Activated CD8-positive, alpha-beta memory T cell treated with anti-CD3 and anti-CD28 coated beads, Interleukin-2, amount 50 U/mL, for 1 hour (primary cell): Measurements from ENCODE around the gene LPCAT2.
"Not testable (repeated sequence)": the region's sequence is repeated elsewhere in the genome, so short reads cannot be mapped to it uniquely, and the experiment has no call there.

Experiments used
- DNase-seq: peaks from one replicate; pipeline ENCODE4 v3.0.0-alpha.2; 2020; ENCODE audit errors: extremely low read depth

The LPCAT2 gene

GRCh38 chr16:55605754-55606336, 97.0 kb downstream of the LPCAT2 start:
- DNase-seq: no peak

DNA sequence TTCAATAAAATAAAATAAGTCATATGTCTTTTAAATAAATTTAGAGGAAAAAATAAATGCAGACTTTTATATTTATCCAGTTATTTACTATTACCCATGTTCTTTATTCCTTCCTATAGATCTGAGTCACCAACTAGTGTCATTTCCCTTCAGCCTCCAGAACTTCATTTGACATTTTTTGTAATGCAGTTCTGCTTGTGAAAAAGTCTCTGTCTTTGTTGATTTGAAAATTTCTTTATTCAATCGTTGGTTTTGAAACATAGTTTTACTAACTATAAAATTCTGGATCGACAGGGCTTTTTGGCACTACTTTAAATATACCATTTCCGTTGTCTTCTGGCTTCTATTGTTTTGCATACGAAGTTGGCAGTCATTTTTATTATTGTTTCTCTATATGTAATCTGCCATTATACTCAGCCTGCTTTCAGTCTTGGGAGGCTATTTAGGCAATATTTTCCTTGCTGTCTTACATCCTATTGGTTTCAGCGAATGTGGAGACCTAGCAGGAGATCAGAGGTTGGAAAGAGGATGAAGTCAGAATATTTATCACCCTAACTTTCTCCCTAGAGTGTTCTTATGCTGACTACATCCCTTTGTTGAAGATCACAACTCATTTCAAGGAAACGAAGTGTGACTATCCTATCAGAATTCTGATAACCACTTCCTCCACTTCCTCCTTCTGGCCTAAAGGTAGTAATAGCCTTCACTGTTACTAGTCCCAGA, 104.9 kb downstream of the LPCAT2 start:
- DNase-seq: no peak

- DNase-seq: no peak
Observed at GRCh38 chr16:55615071-55615470, 106.2 kb downstream of the LPCAT2 start.

DNA sequence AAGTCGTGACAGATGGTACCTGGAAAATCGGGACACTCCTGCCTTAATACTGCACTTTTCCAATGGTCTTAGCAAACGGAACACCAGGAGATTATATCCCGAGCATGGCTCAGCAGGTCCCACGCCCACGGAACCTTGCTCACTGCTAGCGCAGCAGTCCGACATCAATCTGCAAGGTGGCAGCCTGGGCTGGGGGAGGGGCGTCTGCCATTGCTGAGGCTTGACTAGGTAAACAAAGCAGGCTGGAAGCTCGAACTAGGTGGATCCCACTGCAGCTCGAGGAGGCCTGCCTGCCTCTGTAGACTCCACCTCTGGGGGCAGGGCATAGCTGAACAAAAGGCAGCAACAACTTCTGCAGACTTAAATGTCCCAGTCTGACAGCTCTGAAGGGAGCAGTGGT, 106.8 kb downstream of the LPCAT2 start:
- not testable (repeated sequence) for DNase-seq

DNA sequence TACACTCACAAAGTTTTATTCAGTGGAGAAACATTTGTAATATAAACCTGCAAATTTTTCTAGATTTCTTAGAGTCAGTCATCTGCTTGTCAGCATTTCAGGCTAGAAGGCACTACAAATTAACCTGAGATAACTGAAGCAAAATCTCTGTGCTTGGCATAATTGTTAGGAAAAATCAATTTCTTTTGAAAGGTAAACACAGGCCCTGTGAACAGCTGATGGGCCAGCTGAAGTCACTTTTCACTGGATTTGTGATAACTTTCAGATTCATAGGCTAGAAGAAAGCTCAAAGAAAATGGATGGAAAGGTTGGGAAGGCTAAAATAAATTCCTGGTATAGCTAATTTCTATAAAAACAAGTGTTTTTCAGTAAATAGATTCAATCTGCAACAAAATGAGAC, 112.9 kb downstream of the LPCAT2 start:
- no peak for DNase-seq

GRCh38 chr16:55622272-55622671, 113.4 kb downstream of the LPCAT2 start:
- DNase-seq: no peak

DNA sequence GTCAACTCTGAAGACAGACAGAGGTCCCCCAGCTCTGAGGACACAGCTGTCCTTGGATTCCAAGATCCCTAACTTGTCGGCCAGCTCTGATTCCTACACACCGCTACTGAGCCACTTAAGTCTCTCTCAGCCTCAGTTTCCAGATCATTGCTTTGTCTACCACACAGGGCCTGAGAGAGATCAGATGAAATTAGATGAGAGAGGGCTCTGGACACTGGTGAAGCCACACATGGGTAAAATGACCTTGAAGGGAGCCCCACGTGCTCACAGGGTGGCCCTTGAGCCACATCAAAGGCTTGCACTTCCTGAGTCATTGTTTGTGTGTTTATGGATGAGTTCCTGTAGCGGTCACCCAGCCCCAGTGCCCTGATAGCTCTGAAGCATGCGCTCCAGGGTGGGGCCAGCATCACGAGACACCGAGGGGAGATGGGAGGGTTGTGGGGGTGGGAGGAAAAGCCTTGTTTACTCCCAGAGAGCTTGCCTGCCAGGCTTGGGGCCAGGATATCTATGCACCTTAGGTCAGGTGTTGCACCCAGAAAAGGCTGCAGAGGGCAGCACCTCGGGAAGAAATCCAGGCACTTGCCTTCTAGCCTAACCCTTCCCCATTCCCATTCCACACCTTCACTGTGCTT, 114.2 kb downstream of the LPCAT2 start:
- DNase-seq: no peak

DNA sequence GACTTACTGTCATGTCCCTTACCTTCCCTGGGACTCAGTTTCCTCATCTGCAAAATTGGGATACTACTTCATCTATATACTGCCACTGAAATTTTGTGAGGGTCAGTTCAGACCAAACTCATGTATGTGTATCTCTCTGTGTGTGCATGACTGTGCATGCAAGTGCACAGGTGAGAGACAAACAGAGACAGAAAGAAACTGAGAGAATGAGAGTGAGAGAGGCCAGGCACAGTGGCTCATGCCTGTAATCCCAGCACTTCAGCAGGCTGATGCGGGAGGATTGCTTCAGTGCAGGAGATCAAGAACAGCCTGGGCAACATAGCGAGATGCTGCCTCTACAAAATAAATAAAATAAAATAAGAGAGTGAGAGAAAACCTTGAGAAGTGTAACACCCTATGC, 114.8 kb downstream of the LPCAT2 start:
- no peak for DNase-seq

DNA sequence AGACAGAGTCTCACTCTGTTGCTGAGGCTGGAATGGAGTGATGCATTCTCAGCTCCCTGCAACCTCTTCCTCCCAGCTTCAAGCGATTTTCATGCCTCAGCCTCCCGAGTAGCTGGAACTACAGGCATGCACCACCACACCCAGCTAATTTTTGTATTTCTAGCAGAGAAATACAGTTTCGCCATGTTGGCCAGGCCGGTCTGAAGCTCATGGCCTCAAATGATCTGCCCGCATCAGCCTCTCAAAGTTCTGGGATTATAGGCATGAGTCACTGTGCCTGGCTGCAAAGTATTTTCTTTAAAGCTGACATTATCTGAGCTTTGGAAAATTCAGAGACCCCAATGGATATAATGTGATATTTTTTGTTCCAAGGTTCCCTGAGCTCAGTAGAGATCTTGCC, 115.8 kb downstream of the LPCAT2 start:
- DNase-seq: no peak

DNA sequence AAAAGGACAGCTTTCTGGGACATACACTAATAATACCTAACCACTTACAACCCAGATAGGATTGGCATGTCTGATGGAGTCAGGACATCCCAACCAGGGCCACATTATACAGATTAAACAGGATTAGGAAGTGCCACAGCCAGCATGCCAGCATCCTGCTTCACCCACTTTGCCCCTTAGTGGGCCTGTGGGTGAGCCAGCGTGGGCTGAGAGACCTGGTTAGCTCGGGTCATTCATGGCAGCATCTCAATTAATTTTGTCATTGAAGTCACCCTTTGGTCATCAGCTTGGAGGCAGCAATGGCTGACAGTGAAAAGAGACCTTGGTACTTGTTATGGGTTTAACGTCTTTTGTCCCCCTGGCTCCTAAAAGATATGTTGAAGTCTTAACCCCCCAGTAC, 117.0 kb downstream of the LPCAT2 start:
- DNase-seq: no peak

- no peak for DNase-seq
Observed at GRCh38 chr16:55628306-55628968, 119.6 kb downstream of the LPCAT2 start.

- no peak for DNase-seq
Observed at GRCh38 chr16:55630774-55631173, 121.9 kb downstream of the LPCAT2 start.

DNA sequence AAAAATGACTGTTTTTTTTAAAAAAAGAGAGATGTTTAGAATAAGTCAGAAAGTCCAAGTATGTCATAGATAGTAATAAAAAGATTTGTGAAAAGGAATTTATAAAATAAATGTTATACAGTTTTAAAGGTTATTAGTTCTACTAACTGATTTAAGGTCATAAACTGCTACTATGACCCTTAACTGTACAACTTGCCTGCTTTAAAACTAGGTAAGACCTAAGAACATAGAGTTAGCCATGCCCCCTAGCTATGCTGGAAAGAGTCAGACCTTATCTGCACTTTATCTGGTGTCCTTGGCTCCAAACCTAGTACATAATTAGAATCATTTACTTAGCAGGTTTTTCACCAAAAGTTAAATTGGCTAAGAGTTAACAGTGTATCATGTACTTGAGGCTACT, 123.4 kb downstream of the LPCAT2 start:
- no peak for DNase-seq

- DNase-seq: no peak
Observed at GRCh38 chr16:55634193-55634592, 125.3 kb downstream of the LPCAT2 start.
